Mesenchymal stem cell (in vitro differentiated cells and primary cell): Measurements from ENCODE around the gene PTPRU.

Experiments used
- DNase-seq: peaks from one replicate; pipeline ENCODE4 v3.0.0-alpha.2; 2013
- H2AFZ ChIP-seq: one replicate; pipeline ENCODE4 v1.6.1; 2013; ENCODE audit warnings: low read depth, mild to moderate bottlenecking, control low read depth, inconsistent platforms, low read length, moderate library complexity
- H2AK5ac ChIP-seq: 2 replicates; pipeline ENCODE4 v1.6.1; 2013; ENCODE audit warnings: low read length, moderate library complexity, mild to moderate bottlenecking, inconsistent platforms; ENCODE audit not compliant: severe bottlenecking
- H2BK120ac ChIP-seq: one replicate; pipeline ENCODE4 v1.6.1; 2013; ENCODE audit warnings: low read depth, mild to moderate bottlenecking, inconsistent platforms, low read length, moderate library complexity
- H2BK12ac ChIP-seq, 2 experiments: one replicate each; pipeline ENCODE4 v1.6.1; 2013; ENCODE audit warnings: inconsistent platforms in 2 of 2, low read length in 2 of 2, mild to moderate bottlenecking in 2 of 2, moderate library complexity in 2 of 2, control low read depth in 1 of 2
- H2BK15ac ChIP-seq: one replicate; pipeline ENCODE4 v1.6.1; 2013; ENCODE audit warnings: mild to moderate bottlenecking, low read depth, inconsistent platforms; ENCODE audit not compliant: poor library complexity, severe bottlenecking
- H2BK5ac ChIP-seq: 2 replicates; pipeline ENCODE4 v1.6.1; 2013; ENCODE audit warnings: low read depth, mild to moderate bottlenecking, low read length, control low read depth, inconsistent platforms; ENCODE audit not compliant: poor library complexity, severe bottlenecking
- H3K14ac ChIP-seq, 2 experiments: one replicate each; pipeline ENCODE4 v1.6.1; 2013; ENCODE audit warnings: inconsistent platforms in 2 of 2, low read length in 2 of 2, control low read depth in 1 of 2, mild to moderate bottlenecking in 1 of 2, moderate library complexity in 1 of 2
- H3K18ac ChIP-seq, 2 experiments: one replicate each; pipeline ENCODE4 v1.6.1; 2013; ENCODE audit warnings: inconsistent platforms in 2 of 2, low read length in 2 of 2, control low read depth in 1 of 2, low read depth in 1 of 2, mild to moderate bottlenecking in 1 of 2
- H3K23ac ChIP-seq, 2 experiments: one replicate each; pipeline ENCODE4 v1.6.1; 2013; ENCODE audit warnings: inconsistent platforms in 2 of 2, low read length in 2 of 2, mild to moderate bottlenecking in 2 of 2, moderate library complexity in 2 of 2, control low read depth in 1 of 2
- H3K27ac ChIP-seq: 2 replicates; pipeline ENCODE4 v1.5.1; 2013; ENCODE audit warnings: mild to moderate bottlenecking, moderate library complexity, low read length, control low read depth, inconsistent platforms; ENCODE audit not compliant: poor library complexity, severe bottlenecking
- H3K27me3 ChIP-seq, 2 experiments: 2 replicates each; pipeline versions ENCODE4 v1.6.1 to v1.7.0; 2013; ENCODE audit warnings: low read length in 2 of 2, mild to moderate bottlenecking in 2 of 2, moderate library complexity in 2 of 2, control low read depth in 1 of 2, inconsistent platforms in 1 of 2; ENCODE audit not compliant: control insufficient read depth in 1 of 2, insufficient read depth in 1 of 2
- H3K36me3 ChIP-seq, 2 experiments: 2 replicates each; pipeline versions ENCODE4 v1.6.1 to v1.7.0; 2013; ENCODE audit warnings: low read length in 2 of 2, control low read depth in 1 of 2, inconsistent platforms in 1 of 2, low read depth in 1 of 2, mild to moderate bottlenecking in 1 of 2; ENCODE audit not compliant: insufficient read depth in 2 of 2, control insufficient read depth in 1 of 2
- H3K4ac ChIP-seq, 2 experiments: one replicate each; pipeline ENCODE4 v1.6.1; 2013; ENCODE audit warnings: inconsistent platforms in 2 of 2, low read length in 2 of 2, mild to moderate bottlenecking in 2 of 2, moderate library complexity in 2 of 2, control low read depth in 1 of 2, low read depth in 1 of 2
- H3K4me1 ChIP-seq: 2 replicates; pipeline ENCODE4 v1.6.1; 2013; ENCODE audit warnings: low read depth, low read length, control low read depth; ENCODE audit not compliant: control insufficient read depth, insufficient read depth
- H3K4me2 ChIP-seq: 2 replicates; pipeline ENCODE4 v1.6.1; 2013; ENCODE audit warnings: low read length, mild to moderate bottlenecking, inconsistent platforms; ENCODE audit not compliant: poor library complexity, severe bottlenecking
- H3K4me3 ChIP-seq, 2 experiments: 2 replicates each; pipeline versions ENCODE4 v1.5.1 to v1.7.0; 2013; ENCODE audit warnings: low read length in 2 of 2, mild to moderate bottlenecking in 2 of 2, control low read depth in 1 of 2, low read depth in 1 of 2; ENCODE audit not compliant: insufficient read depth in 1 of 2
- H3K79me1 ChIP-seq: replicated peaks from 2 replicates; pipeline ENCODE4 v1.6.1; 2013; ENCODE audit warnings: mild to moderate bottlenecking, control low read depth, low read length, inconsistent platforms; ENCODE audit not compliant: poor library complexity, severe bottlenecking
- H3K9ac ChIP-seq: 2 replicates; pipeline ENCODE4 v1.7.0; 2013; ENCODE audit warnings: mild to moderate bottlenecking, low read length, moderate library complexity
- H3K9me3 ChIP-seq: 2 replicates; pipeline ENCODE4 v1.7.0; 2013; ENCODE audit warnings: mild to moderate bottlenecking, low read length; ENCODE audit not compliant: control insufficient read depth
- H4K8ac ChIP-seq: one replicate; pipeline ENCODE4 v1.6.1; 2013; ENCODE audit warnings: inconsistent platforms, mild to moderate bottlenecking, low read length, moderate library complexity
- H4K91ac ChIP-seq: one replicate; pipeline ENCODE4 v1.6.1; 2013; ENCODE audit warnings: mild to moderate bottlenecking, low read length, inconsistent platforms
- WGBS: methylation state at CpG from one replicate; pipeline ENCODE4 v1.1.7; 2013; ENCODE audit warnings: mixed read lengths; 5-methylcytosine and 5-hydroxymethylcytosine counted together

PTPRU gene

GRCh38 chr1:29289493-29289892 lies 53.2 kb downstream of the PTPRU start:
- no peak for DNase-seq
- H3K4ac ChIP-seq, result no peak overlapping the region
- H3K27me3 ChIP-seq, result no peaks in the 10 kb centered on the region
- no peak overlapping the region for H3K14ac ChIP-seq
- no peak overlapping the region for H2BK120ac ChIP-seq
- no peaks in the 10 kb centered on the region for H3K9me3 ChIP-seq
- H3K18ac ChIP-seq, result no peak overlapping the region
- no peak overlapping the region for H3K4me2 ChIP-seq
- H4K8ac ChIP-seq, result no peak overlapping the region
- 90% methylated on average over 11 of the region's 11 CpGs for WGBS
- H3K23ac ChIP-seq, result no peak overlapping the region
- H4K91ac ChIP-seq, result no peak overlapping the region
- H3K9ac ChIP-seq, result no peak overlapping the region
- H2BK15ac ChIP-seq, result no peak overlapping the region
- no peak overlapping the region for H2BK12ac ChIP-seq
- H2AFZ ChIP-seq, result no peak overlapping the region
- H3K4me1 ChIP-seq, result peaks cover 7% of the 10 kb centered on the region
- H3K27ac ChIP-seq, result no peak overlapping the region
- H2BK5ac ChIP-seq, result no peak overlapping the region
- no peak overlapping the region for H2AK5ac ChIP-seq
- no peaks in the 10 kb centered on the region for H3K79me1 ChIP-seq
- H3K36me3 ChIP-seq, result peaks cover 21 to 27% of the 10 kb centered on the region in 2 experiments
- H3K4me3 ChIP-seq, result no peak overlapping the region

DNA sequence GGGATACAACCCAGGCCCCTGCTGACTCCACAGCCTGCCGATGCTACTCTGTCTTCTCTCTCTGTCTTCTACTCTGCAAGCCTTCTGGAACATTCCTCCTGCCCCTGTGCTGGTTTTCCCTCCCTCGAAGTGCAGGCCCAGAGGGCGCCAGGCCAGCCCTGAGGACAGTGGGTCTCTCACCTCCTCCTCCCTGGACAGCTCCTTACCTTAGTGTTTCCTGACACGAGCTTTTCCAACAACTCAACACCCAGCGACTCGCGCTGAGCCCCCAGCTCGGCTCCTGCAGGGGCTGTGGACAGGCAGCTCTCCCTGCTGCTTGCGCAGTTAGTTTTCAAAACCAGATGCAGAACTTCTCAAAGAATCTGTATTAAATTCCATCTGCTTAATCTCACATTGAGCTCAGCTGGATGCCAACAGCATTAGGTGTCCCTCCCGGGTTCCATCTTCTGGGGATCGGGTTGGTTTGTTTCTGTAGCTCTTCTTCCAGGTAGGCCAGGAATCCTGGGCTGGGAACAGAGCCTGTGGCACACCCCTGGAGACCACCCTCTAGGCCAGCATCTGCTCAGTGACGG lies 54.2 kb downstream of the PTPRU start:
- Histone ChIP-seq H2AFZ (no peak overlapping the region), H3K36me3 (peaks cover 20 to 21% of the 10 kb centered on the region in 2 experiments), H3K14ac (no peak overlapping the region), H3K4ac (no peak overlapping the region), H3K4me2 (no peak overlapping the region), H3K4me3 (no peak overlapping the region), H3K18ac (no peak overlapping the region), H4K91ac (no peak overlapping the region), H3K9me3 (no peaks in the 10 kb centered on the region), H3K4me1 (peaks cover 7% of the 10 kb centered on the region), H2BK120ac (no peak overlapping the region), H3K23ac (no peak overlapping the region), H2BK5ac (no peak overlapping the region), H2AK5ac (no peak overlapping the region), H3K27ac (no peak overlapping the region), H3K27me3 (no peaks in the 10 kb centered on the region), H3K79me1 (no peaks in the 10 kb centered on the region), H2BK12ac (no peak overlapping the region), H2BK15ac (no peak overlapping the region), H4K8ac (no peak overlapping the region), H3K9ac (no peak overlapping the region)
- WGBS, result 84% methylated on average over 12 of the region's 12 CpGs
- DNase-seq, result no peak

GRCh38 chr1:29291756-29292155 lies 55.4 kb downstream of the PTPRU start:
- Histone ChIP-seq H3K9me3 (no peaks in the 10 kb centered on the region), H3K27ac (no peak overlapping the region), H3K4me3 (no peak overlapping the region), H2BK5ac (no peak overlapping the region), H3K4me2 (no peak overlapping the region), H4K8ac (no peak overlapping the region), H2BK12ac (no peak overlapping the region), H3K4me1 (peaks cover 7% of the 10 kb centered on the region), H2BK15ac (no peak overlapping the region), H2AFZ (no peak overlapping the region), H3K14ac (no peak overlapping the region), H3K27me3 (no peaks in the 10 kb centered on the region), H3K79me1 (no peaks in the 10 kb centered on the region), H4K91ac (no peak overlapping the region), H2BK120ac (no peak overlapping the region), H3K4ac (no peak overlapping the region), H3K36me3 (peaks cover 16 to 21% of the 10 kb centered on the region in 2 experiments), H3K18ac (no peak overlapping the region), H3K23ac (no peak overlapping the region), H3K9ac (no peak overlapping the region), H2AK5ac (no peak overlapping the region)
- no peak for DNase-seq
- 96% methylated on average over 10 of the region's 10 CpGs for WGBS

GRCh38 chr1:29292344-29292743 lies 56.0 kb downstream of the PTPRU start:
- Histone ChIP-seq H2BK15ac (no peak overlapping the region), H3K23ac (no peak overlapping the region), H3K4ac (no peak overlapping the region), H3K18ac (no peak overlapping the region), H3K4me2 (no peak overlapping the region), H3K27me3 (no peaks in the 10 kb centered on the region), H3K27ac (no peak overlapping the region), H3K36me3 (peaks cover 16 to 21% of the 10 kb centered on the region in 2 experiments), H3K79me1 (no peaks in the 10 kb centered on the region), H2BK12ac (no peak overlapping the region), H3K14ac (no peak overlapping the region), H4K8ac (no peak overlapping the region), H2BK5ac (no peak overlapping the region), H2BK120ac (no peak overlapping the region), H3K9ac (no peak overlapping the region), H3K4me3 (no peak overlapping the region), H3K4me1 (peaks cover 3% of the 10 kb centered on the region), H4K91ac (no peak overlapping the region), H2AK5ac (no peak overlapping the region), H2AFZ (no peak overlapping the region), H3K9me3 (no peaks in the 10 kb centered on the region)
- DNase-seq, result no peak
- 83% methylated on average over 2 of the region's 3 CpGs for WGBS
